Measurements from ENCODE around the gene ASH1L.
"Not testable (repeated sequence)": the region's sequence is repeated elsewhere in the genome, so short reads cannot be mapped to it uniquely, and the experiment has no call there.

ASH1L gene

DNA sequence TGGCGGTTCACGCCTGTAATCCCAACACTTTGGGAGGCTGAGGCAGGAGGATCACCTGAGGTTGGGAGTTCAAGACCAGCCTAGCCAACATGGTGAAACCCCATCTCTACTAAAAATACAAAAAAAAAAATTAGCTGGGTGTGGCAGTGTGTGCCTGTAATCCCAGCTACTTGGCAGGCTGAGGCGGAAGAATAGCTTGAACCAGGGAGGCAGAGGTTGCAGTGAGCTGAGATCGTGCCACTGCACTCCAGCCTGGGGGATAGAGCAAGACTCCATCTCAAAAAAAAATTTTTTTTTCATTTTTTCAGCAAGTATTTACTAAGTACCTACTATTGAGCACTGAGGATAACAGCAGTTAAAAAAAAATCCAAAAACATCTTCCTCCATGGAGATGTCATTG lies 69.0 kb downstream of the ASH1L start:
- not testable (repeated sequence) for DNase-seq (ENCODE audit: low read depth)

DNA sequence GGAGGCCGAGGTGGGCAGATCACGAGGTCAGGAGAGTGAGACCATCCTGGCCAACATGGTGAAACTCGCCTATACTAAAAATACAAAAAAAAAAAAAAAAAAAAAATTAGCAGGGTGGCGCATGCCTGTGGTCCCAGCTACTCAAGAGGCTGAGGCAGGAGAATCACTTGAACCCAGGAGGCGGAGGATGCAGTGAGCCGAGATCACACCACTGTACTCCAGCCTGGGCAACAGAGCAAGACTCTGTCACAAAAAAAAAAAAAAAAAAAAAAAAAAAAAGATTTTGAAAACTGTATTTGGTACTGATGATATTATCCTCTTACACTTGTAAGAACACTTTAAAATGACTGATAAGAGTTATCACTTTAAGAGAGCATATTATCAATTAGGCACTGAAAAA lies 74.2 kb downstream of the ASH1L start:
- DNase-seq (ENCODE audit: low read depth), result not testable (repeated sequence)

DNA sequence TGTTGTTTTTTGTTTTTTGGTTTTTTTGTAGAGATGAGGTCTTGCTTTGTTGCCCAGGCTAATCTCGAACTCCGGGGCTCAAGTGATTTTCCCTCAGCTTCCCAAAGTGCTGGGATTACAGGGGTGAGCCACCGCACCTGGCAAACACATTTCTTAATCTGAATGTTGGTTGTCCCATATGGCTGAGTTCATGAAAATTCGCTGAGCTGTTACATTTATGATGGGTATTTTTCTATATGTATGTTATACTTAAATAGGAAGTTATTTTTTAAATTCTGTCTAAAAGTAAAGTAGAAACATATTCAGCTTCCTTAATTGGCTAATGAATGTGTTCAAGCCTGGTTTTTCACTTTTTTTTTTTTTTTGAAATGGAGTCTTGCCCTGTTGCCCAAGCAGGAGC lies 75.1 kb downstream of the ASH1L start:
- no peak for DNase-seq (ENCODE audit: low read depth)

DNA sequence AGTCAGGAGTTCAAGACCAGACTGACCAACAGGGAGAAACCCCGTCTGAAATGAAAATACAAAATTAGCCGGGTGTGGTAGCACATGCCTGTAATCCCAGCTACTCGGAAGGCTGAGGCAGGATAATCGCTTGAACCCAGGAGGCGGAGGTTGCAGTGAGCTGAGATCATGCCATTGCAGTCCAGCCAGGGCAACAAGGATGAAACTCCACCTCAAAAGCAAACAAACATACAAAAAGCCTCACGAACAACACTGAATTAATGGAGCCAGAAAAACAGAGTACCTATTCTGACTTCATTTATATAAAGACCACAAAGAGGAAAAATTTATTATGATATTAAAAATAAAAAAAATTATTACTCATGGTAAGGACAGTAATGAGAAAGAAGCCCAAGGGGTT lies 75.7 kb downstream of the ASH1L start:
- DNase-seq (ENCODE audit: low read depth), result not testable (repeated sequence)

DNA sequence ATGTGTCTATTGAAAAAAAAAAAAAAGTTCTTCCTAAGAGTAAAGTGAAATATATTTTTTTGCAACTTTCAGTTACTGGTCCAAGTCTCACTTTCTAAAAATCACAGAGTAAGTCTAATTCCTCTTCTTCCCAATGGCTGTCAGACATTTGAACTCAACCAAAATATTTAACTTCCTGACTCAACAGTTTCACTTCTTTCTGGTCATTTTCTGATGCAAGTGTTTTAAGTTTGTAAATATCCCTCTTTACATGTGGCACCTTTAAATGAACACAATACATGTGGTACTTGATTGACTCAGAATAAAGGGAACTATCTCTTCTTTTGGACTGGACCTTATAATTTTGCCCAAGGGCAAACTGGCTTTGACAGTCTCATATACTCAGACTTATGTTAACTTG lies 76.7 kb downstream of the ASH1L start:
- no peak for DNase-seq (ENCODE audit: low read depth)

DNA sequence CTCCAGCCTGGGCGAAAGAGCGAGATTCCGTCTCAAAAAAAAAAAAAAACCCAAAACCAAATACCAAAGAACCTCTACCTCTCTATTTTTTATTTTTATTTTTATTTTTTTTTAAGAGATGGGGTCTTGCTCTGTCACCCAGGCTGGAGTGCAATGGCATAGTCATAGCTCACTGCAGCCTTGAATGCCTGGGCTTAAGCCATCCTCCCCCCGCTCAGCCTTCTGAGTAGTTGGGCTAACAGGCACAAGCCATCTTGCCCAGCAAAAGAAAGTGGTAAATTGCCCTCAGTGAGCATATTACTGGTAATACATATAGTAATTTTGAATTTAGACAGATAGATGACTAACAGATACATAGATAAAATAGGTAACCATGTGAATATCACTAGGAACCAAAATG lies 77.4 kb downstream of the ASH1L start:
- no peak for DNase-seq (ENCODE audit: low read depth)

DNA sequence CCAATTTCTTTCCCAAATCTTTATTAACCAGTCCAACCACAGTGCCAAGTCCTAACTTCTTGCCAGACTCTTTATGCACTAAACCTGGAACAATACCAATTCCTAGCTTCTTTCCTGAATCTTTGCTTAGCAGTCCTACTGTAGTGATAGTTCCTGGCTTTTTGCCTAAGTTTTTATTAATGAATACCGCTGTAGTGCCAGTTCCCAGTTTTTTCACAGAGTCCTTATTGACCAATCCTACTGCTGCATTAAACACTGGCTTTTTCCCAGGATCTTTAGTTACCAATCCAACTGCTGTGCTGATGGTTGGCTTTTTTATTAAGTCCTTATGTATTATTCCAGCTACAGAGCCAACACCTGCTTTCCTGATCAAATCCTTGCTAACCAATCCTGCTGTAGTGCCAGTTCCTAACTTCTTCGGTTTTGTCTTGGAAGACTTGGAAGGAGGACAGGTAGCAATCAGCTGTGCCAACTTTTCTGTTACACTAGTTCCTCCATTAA lies 80.8 kb downstream of the ASH1L start:
- no peak for DNase-seq (ENCODE audit: low read depth)

DNA sequence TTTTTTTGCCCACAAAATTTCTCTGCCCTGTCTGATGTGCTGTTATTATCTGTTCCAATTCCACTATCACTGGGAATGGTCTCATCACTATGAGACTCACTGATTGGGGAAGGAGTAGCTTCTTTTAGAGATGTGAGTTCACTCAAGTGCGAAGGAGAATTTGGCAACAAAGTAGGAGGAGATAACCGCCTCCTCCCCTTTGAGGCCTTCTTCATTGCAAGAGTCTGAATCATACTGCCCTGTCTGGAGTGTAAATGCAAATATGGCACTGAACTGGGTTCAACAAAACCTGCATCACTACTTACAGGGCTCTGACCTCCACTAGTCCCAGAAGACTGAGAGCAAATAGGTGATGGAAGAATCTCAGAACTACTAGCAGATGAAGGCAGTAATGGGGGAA lies 83.4 kb downstream of the ASH1L start:
- DNase-seq (ENCODE audit: low read depth), result no peak

DNA sequence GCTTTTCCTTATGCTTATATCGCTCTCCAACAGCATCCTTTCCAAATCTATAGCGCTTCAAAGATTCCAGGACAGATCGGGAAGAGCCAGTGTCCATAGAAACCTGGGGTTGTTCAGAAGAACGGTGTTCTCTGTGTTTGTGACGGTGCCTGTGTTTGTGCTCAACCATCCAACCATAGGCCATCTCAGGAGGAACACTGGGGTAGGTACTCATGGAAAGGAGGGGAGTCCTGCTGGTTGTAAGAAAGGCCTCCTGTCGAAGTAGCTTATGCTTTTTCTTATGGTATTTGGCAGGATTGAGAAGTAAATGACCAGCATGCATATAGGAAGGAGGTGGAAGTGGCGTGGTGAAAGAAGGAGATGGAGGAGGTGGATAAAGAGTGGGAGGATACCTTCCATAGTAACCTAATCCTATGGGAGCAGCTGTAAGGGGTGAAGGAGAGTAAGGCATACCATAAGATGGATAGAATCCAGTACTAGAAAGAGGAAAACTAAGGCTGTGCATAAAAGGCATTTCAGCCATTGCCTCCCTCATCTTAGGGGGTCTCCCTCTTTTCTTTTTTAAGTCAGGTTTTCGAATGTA lies 84.2 kb downstream of the ASH1L start:
- DNase-seq (ENCODE audit: low read depth), result no peak

DNA sequence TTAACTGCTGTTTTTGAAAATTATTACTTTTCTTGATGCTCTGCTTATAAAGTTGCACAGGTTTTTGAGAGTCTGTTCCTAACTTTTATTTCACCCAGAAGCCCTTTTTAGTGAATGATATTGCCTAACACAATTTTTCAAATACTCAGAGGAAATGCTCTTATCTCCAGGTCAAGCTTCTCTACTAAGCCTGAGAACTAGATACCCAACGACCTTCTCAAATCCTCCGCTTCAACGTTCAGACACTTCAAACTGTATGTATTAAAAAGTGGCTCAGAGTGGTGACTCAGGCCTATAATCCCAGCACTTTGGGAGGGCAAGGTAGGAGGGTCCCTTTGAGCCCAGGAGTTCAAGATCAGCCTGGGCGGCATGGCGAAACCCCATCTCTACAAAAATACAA lies 88.5 kb downstream of the ASH1L start:
- DNase-seq (ENCODE audit: low read depth), result no peak

DNA sequence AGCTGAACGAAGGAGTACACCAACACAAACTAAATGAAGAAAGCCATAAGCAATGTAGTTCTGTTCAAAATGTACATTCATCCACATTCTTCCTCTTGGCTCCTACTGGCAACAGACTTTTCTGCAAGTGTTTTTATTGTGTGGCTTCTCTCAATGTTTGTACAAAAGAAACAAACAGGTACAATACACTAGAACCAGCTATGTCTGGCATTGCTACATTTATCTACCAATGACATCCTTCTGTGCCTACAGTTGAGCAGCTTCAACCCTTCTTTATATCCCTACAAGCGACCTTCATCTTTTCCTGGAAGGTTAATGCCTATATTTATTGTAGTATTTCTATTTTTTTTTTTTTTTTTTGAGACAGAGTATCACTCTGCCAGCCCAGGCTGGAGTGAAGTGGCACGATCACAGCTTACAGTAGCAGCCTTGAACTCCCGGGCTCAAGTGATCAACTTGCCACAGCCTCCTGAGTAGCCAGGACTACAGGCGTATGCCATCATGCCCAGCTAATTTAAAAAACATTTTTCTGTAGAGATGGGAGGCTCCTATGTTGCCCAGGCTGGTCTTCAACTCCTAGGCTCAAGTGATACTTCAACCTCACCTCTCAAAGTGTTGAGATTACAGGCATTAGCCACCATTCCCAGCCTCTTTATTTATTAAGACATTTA lies 89.3 kb downstream of the ASH1L start:
- no peak for DNase-seq (ENCODE audit: low read depth)

DNA sequence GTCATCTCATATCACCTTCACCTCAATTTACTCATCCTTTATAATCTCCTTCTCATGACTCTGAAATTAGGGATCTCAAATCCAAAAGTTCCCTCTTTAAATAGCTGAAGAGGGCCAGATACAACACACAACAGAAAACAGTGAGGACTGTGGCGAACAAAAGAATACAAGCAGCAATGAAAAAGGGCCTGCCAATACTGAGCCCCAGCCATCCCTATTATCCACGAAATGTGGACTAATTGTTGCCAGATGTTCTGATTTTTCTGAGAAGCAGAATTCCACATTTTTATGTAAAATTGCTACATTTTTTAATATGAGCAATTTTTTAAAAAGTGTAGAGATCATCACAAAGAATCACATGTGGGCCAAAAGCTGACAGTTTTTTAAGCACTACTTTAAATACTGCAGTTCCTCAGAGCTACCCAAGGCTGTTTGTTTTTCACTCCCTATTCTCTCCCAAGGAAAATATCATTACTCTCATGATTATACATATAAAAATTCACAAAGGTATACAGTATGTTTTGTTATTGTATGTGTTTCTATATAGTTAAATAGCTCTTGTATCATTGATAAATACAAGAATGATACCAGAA lies 90.0 kb downstream of the ASH1L start:
- DNase-seq (ENCODE audit: low read depth), result no peak

DNA sequence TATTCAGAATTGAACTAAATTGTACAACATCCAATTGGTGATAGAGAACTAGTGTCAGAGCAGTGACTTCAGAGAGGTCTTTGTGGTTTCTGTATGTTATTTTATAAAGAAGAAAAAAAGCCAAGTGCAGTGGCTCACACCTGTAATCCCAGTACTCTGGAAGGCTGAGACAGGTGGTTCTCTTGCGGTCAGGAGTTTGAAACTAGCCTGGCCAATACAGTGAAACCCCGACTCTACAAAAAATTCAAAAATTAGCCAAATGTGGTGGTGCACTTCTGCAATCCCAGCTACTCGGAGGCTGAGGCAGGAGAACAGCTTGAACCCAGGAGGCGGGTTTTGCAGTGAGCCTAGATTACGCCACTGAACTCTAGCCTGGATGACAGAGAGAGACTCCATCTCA lies 90.7 kb downstream of the ASH1L start:
- no peak for DNase-seq (ENCODE audit: low read depth)

DNA sequence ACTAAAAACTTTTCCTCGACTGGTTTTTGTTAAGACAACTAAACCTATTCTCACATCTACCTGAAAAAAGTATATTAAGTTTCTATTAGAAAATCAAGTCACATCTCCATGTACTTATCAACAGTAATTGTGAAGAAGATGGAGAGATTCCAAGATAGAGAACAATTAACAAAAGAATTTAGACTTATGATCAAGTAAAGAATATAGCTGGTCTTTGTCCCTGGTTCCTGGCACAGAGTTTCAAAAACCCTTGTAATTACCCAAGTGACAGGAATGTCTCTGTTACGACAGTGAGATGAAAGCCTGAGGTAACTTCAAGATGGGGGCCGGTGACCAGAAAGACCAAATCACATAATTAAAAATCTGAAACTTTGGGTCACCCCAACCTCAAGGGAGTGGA lies 91.6 kb downstream of the ASH1L start:
- no peak for DNase-seq (ENCODE audit: low read depth)

DNA sequence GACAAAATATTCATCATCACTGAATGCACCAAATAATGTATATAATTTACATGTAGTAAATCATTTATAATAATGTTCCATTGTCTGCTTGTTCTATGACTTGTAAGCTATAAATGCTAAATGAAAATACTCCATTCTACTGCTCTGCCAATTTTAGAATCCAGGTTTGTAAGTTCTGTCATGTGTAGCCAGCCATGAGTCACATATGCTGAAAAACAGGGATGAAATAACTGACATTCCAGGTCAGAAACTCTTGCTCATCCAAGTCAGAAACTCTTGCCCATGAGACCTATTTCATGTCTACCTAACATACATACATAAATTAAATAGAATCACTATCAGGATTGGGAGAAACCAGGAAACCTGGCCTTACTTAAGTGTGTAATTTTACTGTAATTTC lies 95.6 kb downstream of the ASH1L start:
- DNase-seq (ENCODE audit: low read depth), result peak; percentile 50

DNA sequence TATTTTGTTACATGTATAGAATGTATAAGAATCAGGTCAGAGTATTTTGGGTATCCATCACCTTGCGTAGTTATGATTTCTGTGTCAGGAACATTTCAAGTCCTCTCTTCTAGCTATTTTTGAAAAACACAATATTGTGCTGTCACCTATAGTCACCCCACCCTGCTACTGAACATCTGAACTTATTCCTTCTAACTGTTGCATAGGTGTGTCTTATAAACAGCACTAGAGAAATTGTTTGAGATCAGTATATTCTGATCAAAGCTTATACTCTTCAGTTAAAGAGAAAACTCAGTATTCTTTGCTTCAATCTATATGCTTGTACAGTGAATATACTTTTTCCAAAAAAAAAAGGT lies 96.0 kb downstream of the ASH1L start:
- DNase-seq (ENCODE audit: low read depth), result no peak

DNA sequence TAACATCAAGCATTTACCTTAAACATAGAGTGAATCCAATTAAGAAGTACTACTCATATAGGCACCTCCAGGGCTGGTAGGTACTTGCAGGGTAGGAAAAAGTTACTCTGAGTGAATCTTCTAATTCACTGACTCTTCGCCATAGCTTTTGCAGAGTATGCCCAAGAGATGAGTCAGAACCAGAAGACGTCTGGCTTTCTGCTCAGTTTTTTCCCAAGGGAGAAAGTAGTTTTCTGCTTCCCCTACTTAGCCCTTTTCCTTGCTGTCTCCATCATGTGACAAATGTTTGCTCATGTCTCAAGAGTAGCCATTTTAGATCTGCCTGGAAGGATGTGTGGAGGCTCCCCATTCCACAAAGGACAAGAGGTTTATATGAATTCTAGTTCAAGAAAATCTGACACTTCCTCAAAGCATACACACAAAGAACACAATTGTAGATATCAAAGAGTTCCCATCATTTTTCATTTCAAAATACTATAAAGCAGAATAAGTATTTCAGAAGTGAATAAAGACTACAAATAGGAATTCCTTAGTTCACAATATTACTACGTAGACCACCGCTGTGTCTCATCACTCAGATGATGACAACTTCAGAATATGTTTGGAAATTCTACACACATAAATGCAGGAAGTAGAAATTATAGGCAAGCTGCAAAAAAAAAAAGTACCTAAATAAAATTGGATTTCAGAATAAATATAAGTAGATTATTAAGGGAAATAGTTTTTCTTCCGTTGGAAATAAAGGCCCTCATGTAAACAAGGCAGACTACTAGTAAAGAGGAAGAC lies 98.5 kb downstream of the ASH1L start:
- DNase-seq (ENCODE audit: low read depth), result peak; percentile 88

DNA sequence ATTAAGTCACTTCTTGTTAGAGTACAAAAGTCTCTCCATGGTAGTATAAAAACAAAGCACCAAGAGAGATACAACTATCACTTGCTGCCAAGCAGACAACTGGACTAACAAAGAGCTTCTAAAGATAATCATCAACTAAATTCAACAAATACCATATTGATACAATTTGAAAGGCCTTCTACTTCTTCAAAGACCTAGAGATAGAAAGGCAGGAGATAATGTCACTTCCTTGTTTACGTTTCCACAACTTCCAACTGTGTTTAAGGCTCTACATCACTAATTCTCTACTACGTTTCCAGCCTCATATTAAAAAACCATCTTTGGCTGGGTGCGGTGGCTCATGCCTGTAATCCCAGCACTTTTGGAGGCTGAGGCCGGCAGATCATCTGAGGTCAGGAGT lies 104.5 kb downstream of the ASH1L start:
- DNase-seq (ENCODE audit: low read depth), result no peak

DNA sequence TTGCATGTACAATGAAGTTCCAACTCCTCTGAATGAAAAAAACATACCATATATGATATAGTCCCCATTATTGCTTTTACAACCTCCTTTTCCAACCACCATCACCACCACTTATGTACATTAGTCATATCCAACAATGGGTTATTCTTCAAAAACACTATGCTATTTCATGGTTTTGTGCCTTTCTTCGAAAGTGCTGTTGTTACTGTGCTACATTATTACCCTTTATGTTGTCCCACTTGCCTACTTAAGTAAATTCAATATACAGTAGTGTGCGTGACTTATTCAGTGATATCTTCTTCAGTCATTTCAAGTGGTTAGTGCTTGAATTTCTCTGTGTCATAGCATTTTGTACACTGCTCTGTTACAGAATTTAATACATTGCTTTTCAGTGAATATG lies 105.3 kb downstream of the ASH1L start:
- DNase-seq (ENCODE audit: low read depth), result no peak

DNA sequence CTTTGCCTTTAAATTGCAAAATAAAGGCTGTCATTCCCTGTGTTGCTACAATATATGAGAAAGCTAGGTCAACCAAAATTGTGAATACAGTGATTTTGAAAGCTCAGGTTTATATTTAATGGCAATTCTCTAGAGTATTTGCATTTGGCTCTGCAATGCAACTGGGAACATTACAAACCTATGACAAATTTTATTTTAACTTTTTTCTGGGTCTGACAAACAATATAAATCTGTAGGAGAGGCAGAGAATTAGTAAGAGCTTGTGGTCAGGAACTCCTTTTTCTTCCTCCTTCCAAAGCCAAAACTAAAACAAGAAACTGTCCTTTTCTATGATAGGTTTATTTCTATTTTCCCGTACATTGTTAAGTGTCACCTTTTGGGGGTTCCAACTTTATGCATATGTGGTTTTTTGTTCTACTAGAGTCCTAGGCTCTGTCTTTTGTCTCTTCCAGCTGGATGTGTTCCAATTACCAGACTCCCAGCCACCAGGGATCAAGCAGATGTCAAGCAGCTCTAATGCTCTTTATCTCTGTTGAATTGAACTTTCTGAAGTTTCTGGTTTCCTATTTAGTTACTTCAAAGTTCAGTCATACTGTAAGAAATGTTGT lies 106.9 kb downstream of the ASH1L start:
- DNase-seq (ENCODE audit: low read depth), result no peak

DNA sequence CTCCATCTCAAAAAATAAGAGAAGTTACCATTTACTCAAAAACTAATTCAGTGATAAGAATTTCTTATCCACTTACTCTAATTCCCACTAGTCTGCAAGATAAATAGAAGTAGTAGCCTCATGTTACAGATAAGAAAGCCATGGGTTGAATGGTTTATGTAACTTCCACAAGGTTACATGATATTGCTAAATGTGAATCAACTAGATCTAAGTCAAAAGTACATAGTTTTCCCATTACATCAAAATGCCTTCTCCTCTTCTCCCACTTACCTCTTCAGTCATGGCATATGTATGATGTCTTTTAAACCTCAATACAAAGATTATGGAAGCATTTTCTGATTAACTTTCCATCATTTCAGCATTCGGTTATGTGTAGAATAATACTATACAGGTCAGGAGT lies 108.5 kb downstream of the ASH1L start:
- no peak for DNase-seq (ENCODE audit: low read depth)

DNA sequence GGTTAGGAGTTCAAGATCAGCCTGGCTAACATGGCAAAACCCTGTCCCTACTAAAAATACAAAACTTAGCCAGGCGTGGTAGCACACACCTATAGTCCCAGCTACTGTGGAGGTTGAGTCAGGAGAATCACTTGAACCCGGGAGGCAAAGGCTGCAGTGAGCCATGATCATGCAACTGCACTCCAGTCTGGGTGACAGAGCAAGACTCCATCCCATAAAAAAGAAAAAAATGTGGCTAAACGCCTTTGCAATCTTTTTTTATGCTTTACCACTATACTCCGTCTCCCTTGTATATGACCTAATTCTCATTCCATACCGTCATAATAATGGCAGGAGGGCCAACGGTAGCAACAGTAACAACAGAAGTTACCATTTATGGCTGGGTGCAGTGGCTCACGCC lies 109.5 kb downstream of the ASH1L start:
- no peak for DNase-seq (ENCODE audit: low read depth)

DNA sequence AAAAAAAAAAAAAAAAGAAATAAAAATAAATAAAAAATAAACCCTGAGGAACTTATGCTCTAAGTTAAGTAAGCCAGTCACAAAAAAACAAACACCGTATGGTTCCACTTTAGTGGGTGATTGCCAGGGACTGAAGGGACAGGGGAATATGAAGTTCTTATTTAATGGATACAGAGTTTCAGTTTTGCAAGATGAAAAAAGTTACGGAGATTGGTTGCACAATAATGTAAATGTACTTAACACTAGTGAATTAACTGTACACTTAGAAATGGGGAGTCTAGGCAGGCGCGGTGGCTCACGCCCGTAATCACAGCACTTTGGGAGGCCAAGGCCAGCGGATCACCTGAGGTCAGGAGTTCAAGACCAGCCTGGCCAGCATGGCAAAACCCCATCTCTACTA lies 111.4 kb downstream of the ASH1L start:
- DNase-seq (ENCODE audit: low read depth), result no peak

Measured in stromal cell of bone marrow (primary cell).